HG03135 (cell line): ENCODE results near the gene TRIM75.
"Not testable (repeated sequence)": the region's sequence is repeated elsewhere in the genome, so short reads cannot be mapped to it uniquely, and the experiment has no call there.

Source experiments
- ATAC-seq: cut with Tn5 transposase; IDR thresholded peaks from one replicate; pipeline ENCODE4 v1.9.1; 2021; ENCODE audit warnings: mild to moderate bottlenecking, moderate library complexity; ENCODE audit not compliant: unreplicated experiment

Gene TRIM75

GRCh38 chr4:165073346-165073745 lies 19.7 kb downstream of the TRIM75 start:
- ATAC-seq: not testable (repeated sequence)

GRCh38 chr4:165077034-165077578 lies 23.4 kb downstream of the TRIM75 start:
- ATAC-seq: no peak

GRCh38 chr4:165079476-165079875 lies 25.8 kb downstream of the TRIM75 start:
- ATAC-seq: no peak

GRCh38 chr4:165084787-165085186 lies 31.1 kb downstream of the TRIM75 start:
- not testable (repeated sequence) for ATAC-seq

- no peak for ATAC-seq
Observed at GRCh38 chr4:165085946-165086345, 32.3 kb downstream of the TRIM75 start.

GRCh38 chr4:165088366-165088765 lies 34.7 kb downstream of the TRIM75 start:
- no peak for ATAC-seq

- not testable (repeated sequence) for ATAC-seq
Observed at GRCh38 chr4:165092187-165092586, 38.5 kb downstream of the TRIM75 start.

GRCh38 chr4:165094873-165095272 lies 41.2 kb downstream of the TRIM75 start:
- ATAC-seq: no peak

- no peak for ATAC-seq
Observed at GRCh38 chr4:165095291-165095690, 41.6 kb downstream of the TRIM75 start.

- ATAC-seq: no peak
Observed at GRCh38 chr4:165096776-165097175, 43.1 kb downstream of the TRIM75 start.

- ATAC-seq: no peak
Observed at GRCh38 chr4:165101641-165102040, 48.0 kb downstream of the TRIM75 start.

GRCh38 chr4:165106518-165106917 lies 52.9 kb downstream of the TRIM75 start:
- no peak for ATAC-seq
